Kidney epithelial cell (primary cell): ENCODE measurements around the gene DENND1C. TPM values are rescaled to one million over a fixed set of nuclear protein-coding genes. Genes with fewer than 3 reads are reported as not detected.

Experiments used
- DNase-seq: peaks from one replicate; pipeline ENCODE4 v3.0.0-alpha.2; 2010; ENCODE audit warnings: low read depth
- H3K27me3 ChIP-seq: 2 replicates; pipeline ENCODE4 v1.6.0; 2011; ENCODE audit warnings: low read length; ENCODE audit not compliant: control insufficient read depth, insufficient read depth
- H3K36me3 ChIP-seq: 2 replicates; pipeline ENCODE4 v1.5.1; 2011; ENCODE audit warnings: low read length; ENCODE audit not compliant: control insufficient read depth, insufficient read depth
- H3K4me3 ChIP-seq: 2 replicates; pipeline ENCODE4 v1.5.1; 2011; ENCODE audit warnings: low read depth, mild to moderate bottlenecking, control low read depth, low read length
- CTCF ChIP-seq: IDR thresholded peaks from 2 replicates; pipeline ENCODE4 v1.5.1; 2011; ENCODE audit warnings: mild to moderate bottlenecking, moderate library complexity, low read length, control low read depth, inconsistent platforms; ENCODE audit not compliant: insufficient read depth, poor library complexity, severe bottlenecking
- total RNA-seq: library from RNA; depleted of rRNA; stranded (reverse); fragments of >200 nt; gene quantifications from 2 replicates; pipeline ENCODE4 v1.2.3, GENCODE V29; 2015

DENND1C gene
- total RNA-seq, 1 donor from 2014 or later = 4.6 TPM

GRCh38 chr19:6448045-6448444 is 33.5 kb downstream of the DENND1C start:
- TF ChIP-seq CTCF = no peak
- Histone ChIP-seq H3K4me3 (no peak overlapping the region), H3K36me3 (no peaks in the 10 kb centered on the region), H3K27me3 (no peaks in the 10 kb centered on the region)
- DNase-seq = no peak

GRCh38 chr19:6446452-6446851 is 35.1 kb downstream of the DENND1C start:
- no peak for TF ChIP-seq CTCF
- H3K4me3 ChIP-seq = no peak overlapping the region
- DNase-seq = no peak
- no peaks in the 10 kb centered on the region for H3K27me3 ChIP-seq
- H3K36me3 ChIP-seq = no peaks in the 10 kb centered on the region

GRCh38 chr19:6443986-6444385 is 37.6 kb downstream of the DENND1C start:
- Histone ChIP-seq H3K4me3 (no peak overlapping the region), H3K36me3 (no peaks in the 10 kb centered on the region), H3K27me3 (peaks cover under 1% of the 10 kb centered on the region)
- DNase-seq = no peak
- TF ChIP-seq CTCF = no peak

- no peak for TF ChIP-seq CTCF
- DNase-seq = no peak
- H3K27me3 ChIP-seq = peaks cover 2% of the 10 kb centered on the region
- no peaks in the 10 kb centered on the region for H3K36me3 ChIP-seq
- no peak overlapping the region for H3K4me3 ChIP-seq
Observed at GRCh38 chr19:6442087-6442688, 39.4 kb downstream of the DENND1C start.

- no peaks in the 10 kb centered on the region for H3K36me3 ChIP-seq
- no peak for TF ChIP-seq CTCF
- no peak for DNase-seq
- H3K4me3 ChIP-seq = no peak overlapping the region
- H3K27me3 ChIP-seq = peaks cover 2% of the 10 kb centered on the region
Observed at GRCh38 chr19:6440905-6441304, 40.7 kb downstream of the DENND1C start.

GRCh38 chr19:6439743-6440142 is 41.8 kb downstream of the DENND1C start:
- DNase-seq = no peak
- Histone ChIP-seq H3K36me3 (no peaks in the 10 kb centered on the region), H3K27me3 (peaks cover 2% of the 10 kb centered on the region), H3K4me3 (no peak overlapping the region)
- TF ChIP-seq CTCF = no peak
